Neutrophil (primary cell): ENCODE results near the gene ITGA6.

Experiments
- H3K27ac ChIP-seq: fragments of 200-600 bp; sonication (generic); 2 replicates; pipeline ENCODE4 v1.5.1; 2016; ENCODE audit warnings: mild to moderate bottlenecking, moderate library complexity
- H3K27me3 ChIP-seq: fragments of 200-600 bp; sonication (generic); 2 replicates; pipeline ENCODE4 v1.6.0; 2016; ENCODE audit warnings: mild to moderate bottlenecking
- H3K36me3 ChIP-seq: fragments of 200-600 bp; sonication (generic); 2 replicates; pipeline ENCODE4 v1.5.1; 2017
- H3K4me1 ChIP-seq, 2 experiments: fragments of 200-600 bp in 1 of 2; sonication (generic) in 1 of 2; 1 replicate in 1 of 2; 2 replicates in 1 of 2; pipeline versions ENCODE4 v1.5.1 to v1.6.1; 2013 to 2016; ENCODE audit warnings: low read depth in 1 of 2, low read length in 1 of 2, mild to moderate bottlenecking in 1 of 2, moderate library complexity in 1 of 2; ENCODE audit not compliant: control insufficient read depth in 1 of 2, insufficient read depth in 1 of 2
- H3K4me3 ChIP-seq, 2 experiments: fragments of 200-600 bp in 1 of 2; sonication (generic) in 1 of 2; 1 replicate in 1 of 2; 2 replicates in 1 of 2; pipeline ENCODE4 v1.5.1; 2013 to 2016; ENCODE audit warnings: low read depth in 1 of 2, low read length in 1 of 2, mild to moderate bottlenecking in 1 of 2, moderate library complexity in 1 of 2
- H3K9me3 ChIP-seq: fragments of 200-600 bp; sonication (generic); 2 replicates; pipeline ENCODE4 v1.5.1; 2016
- CTCF ChIP-seq: fragments of 200-600 bp; sonication (generic); IDR thresholded peaks from 2 replicates; pipeline ENCODE4 v1.5.1; 2016; ENCODE audit warnings: antibody characterized with exemption

The ITGA6 gene

GRCh38 chr2:172436889-172437288 is 9.5 kb downstream of the ITGA6 start:
- Histone ChIP-seq H3K9me3 (no peaks in the 10 kb centered on the region), H3K27ac (no peak overlapping the region), H3K4me3 (no peak overlapping the region), H3K36me3 (no peaks in the 10 kb centered on the region), H3K4me1 (peaks cover 41 to 44% of the 10 kb centered on the region in 2 experiments), H3K27me3 (no peaks in the 10 kb centered on the region)
- no peak for TF ChIP-seq CTCF

GRCh38 chr2:172437419-172438341 is 10.3 kb downstream of the ITGA6 start:
- Histone ChIP-seq H3K36me3 (no peaks in the 10 kb centered on the region), H3K4me3 (no peak overlapping the region), H3K4me1 (peaks cover 41% of the 10 kb centered on the region in 2 experiments), H3K27me3 (no peaks in the 10 kb centered on the region), H3K27ac (no peak overlapping the region), H3K9me3 (no peaks in the 10 kb centered on the region)
- TF ChIP-seq CTCF: no peak

- no peak for TF ChIP-seq CTCF
- H3K27ac ChIP-seq: no peak overlapping the region
- H3K4me3 ChIP-seq: no peak overlapping the region
- H3K4me1 ChIP-seq: peaks cover 37% of the 10 kb centered on the region in 2 experiments
- H3K27me3 ChIP-seq: no peaks in the 10 kb centered on the region
- H3K9me3 ChIP-seq: no peaks in the 10 kb centered on the region
- H3K36me3 ChIP-seq: no peaks in the 10 kb centered on the region
These were observed 11.5 kb downstream of the ITGA6 start for GRCh38 chr2:172438741-172439508.

GRCh38 chr2:172439509-172439860 is 12.1 kb downstream of the ITGA6 start:
- no peak overlapping the region for H3K27ac ChIP-seq
- TF ChIP-seq CTCF: no peak
- no peaks in the 10 kb centered on the region for H3K36me3 ChIP-seq
- H3K4me1 ChIP-seq: peaks cover 31 to 32% of the 10 kb centered on the region in 2 experiments
- H3K27me3 ChIP-seq: no peaks in the 10 kb centered on the region
- H3K9me3 ChIP-seq: no peaks in the 10 kb centered on the region
- H3K4me3 ChIP-seq: no peak overlapping the region

- peaks cover 27% of the 10 kb centered on the region in 2 experiments for H3K4me1 ChIP-seq
- H3K36me3 ChIP-seq: no peaks in the 10 kb centered on the region
- H3K27ac ChIP-seq: no peak overlapping the region
- no peaks in the 10 kb centered on the region for H3K9me3 ChIP-seq
- no peak overlapping the region for H3K4me3 ChIP-seq
- H3K27me3 ChIP-seq: no peaks in the 10 kb centered on the region
- no peak for TF ChIP-seq CTCF
These were observed 12.5 kb downstream of the ITGA6 start for GRCh38 chr2:172439911-172440310.
